GM12891 (cell line): ENCODE results near the gene TKTL2.

Experiments
- DNase-seq: peaks from one replicate; pipeline ENCODE4 v3.0.0; 2011; ENCODE audit warnings: low spot score; ENCODE audit not compliant: insufficient read length
- FAIRE-seq: peaks from 2 replicates; lab custom pipeline; 2011; peaks lifted over from hg19 to GRCh38; lab: Jason Lieb, UNC
- PAX5 ChIP-seq: IDR thresholded peaks from 2 replicates; pipeline ENCODE4 v1.6.1; 2011; ENCODE audit warnings: low read length, moderate library complexity, mild to moderate bottlenecking; ENCODE audit not compliant: insufficient read depth, severe bottlenecking
- POLR2A ChIP-seq: IDR thresholded peaks from 2 replicates; pipeline ENCODE4 v1.6.1; 2011; ENCODE audit warnings: low read depth, low read length, control low read depth
- POLR2AphosphoS5 ChIP-seq: IDR thresholded peaks from 2 replicates; pipeline ENCODE4 v1.6.1; 2011; ENCODE audit warnings: low read depth, low read length, control low read depth
- POU2F2 ChIP-seq: IDR thresholded peaks from 2 replicates; pipeline ENCODE4 v1.6.1; 2011; ENCODE audit warnings: low read depth, mild to moderate bottlenecking, control low read depth, low read length, moderate library complexity
- SPI1 ChIP-seq: IDR thresholded peaks from 2 replicates; pipeline ENCODE4 v1.6.1; 2011; ENCODE audit warnings: low read depth, low read length, control low read depth
- TAF1 ChIP-seq: IDR thresholded peaks from 2 replicates; pipeline ENCODE4 v1.6.1; 2011; ENCODE audit warnings: low read depth, low read length, control low read depth

The TKTL2 gene

GRCh38 chr4:163485589-163485988 lies 12.0 kb upstream of the TKTL2 start:
- TF ChIP-seq POLR2A, result no peak
- TF ChIP-seq SPI1, result no peak
- no peak for TF ChIP-seq POU2F2
- no peak for TF ChIP-seq TAF1
- no peak for TF ChIP-seq POLR2AphosphoS5
- no peak for TF ChIP-seq PAX5
- FAIRE-seq, result no peak
- DNase-seq, result no peak

- DNase-seq (no peak), FAIRE-seq (peak; percentile 87)
- TF ChIP-seq PAX5, result no peak
- no peak for TF ChIP-seq SPI1
- TF ChIP-seq POLR2A, result no peak
- TF ChIP-seq POLR2AphosphoS5, result no peak
- TF ChIP-seq POU2F2, result no peak
- TF ChIP-seq TAF1, result no peak
These were observed 11.4 kb upstream of the TKTL2 start for GRCh38 chr4:163484906-163485305.

DNA sequence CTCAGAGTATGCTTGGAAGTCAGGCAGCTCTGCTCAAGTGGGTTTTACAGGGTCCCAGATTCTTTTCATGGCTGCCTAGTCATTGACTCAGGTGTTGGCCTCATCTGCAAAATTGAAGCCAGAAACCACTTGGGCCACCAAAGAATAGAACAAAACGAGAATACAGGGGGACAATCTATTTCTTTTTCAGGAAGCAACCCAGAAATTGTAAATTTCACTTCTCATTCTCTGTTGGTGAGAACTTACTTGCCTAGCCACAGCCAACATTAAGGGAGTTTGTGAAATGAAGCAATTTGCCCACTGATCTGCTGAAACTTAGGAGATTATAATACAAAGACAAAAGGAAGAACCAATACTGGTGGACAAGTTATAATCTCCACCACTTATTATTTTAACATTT lies 8.6 kb upstream of the TKTL2 start:
- FAIRE-seq, result peak; percentile 72
- peak; percentile 9 for DNase-seq
- TF ChIP-seq POLR2AphosphoS5 (no peak), SPI1 (no peak; the same call in none of the 2 replicates), PAX5 (no peak), TAF1 (no peak), POLR2A (no peak)

DNA sequence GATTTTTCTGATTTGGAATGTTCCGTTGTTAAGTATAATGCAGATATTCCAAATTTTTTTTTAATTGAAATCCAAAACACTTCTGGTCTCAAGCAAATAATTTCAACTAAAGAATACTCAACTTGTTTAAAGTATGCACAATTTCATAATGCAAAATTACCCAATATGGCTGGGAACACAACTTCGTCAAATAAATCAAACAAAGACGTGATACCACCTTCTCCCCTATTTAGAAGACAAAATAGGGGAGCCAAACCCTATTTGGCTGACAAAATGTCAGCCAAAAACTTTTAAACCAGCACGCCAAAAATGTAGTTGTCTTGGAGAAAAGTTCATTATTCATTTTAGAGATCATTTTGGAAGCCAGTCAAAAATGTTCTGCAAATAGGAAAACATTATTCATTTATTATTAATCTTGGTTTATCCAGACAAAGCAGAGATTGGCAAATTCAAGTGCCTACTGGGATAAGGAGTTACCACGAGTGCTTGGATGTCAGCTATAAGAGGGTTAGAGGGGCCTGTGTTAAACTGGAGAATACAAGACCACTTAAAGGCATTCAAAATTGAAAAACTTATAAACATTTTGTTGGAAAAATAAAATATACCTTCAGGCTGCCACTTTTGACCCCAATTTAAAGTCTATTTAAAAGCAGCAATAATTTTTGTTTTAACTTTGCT lies 3.3 kb upstream of the TKTL2 start:
- TF ChIP-seq POLR2AphosphoS5 (no peak), TAF1 (no peak), POU2F2 (no peak), POLR2A (no peak), SPI1 (no peak), PAX5 (no peak)
- DNase-seq (no peak), FAIRE-seq (no peak)

DNA sequence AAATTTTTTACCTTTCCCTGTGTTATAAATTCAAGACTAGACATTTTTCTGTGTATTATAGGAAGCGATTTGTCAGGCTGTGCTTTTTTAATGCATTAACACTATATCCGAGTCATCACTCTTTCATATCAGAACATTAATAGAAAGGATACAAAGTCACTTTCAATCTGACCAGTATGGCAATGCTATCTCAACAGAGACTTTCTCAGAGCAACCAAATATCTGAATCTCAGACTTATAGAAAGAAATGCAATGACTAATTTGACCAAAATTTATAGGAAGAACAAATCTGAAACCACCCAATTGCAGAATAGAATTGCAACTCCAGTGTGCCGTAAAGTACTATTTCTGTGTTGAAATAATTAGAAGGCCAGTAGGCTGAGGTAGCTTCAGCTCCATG lies 473 bp upstream of the TKTL2 start:
- FAIRE-seq, result no peak
- TF ChIP-seq PAX5 (no peak), POLR2AphosphoS5 (no peak), POU2F2 (no peak), POLR2A (no peak), TAF1 (no peak), SPI1 (no peak)
- DNase-seq, result no peak

DNA sequence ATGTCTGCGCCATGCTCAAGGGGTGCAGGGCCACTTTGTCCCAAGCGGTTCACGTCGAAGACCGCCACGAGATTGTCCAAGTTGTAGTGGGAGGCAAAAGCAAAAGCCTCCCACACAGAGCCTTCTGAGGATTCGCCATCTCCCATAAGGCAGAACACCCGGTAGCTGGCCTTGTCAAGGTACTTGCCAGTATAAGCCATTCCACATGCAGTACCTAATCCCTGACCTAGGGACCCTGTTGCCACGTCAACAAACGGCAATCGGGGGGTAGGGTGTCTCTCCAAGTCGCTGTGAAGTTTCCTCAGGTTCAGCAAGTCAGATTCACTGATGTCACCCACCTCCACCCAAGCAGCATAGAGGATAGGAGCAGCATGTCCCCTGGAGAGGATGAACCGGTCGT lies 424 bp downstream of the TKTL2 start:
- FAIRE-seq, result no peak
- DNase-seq, result no peak
- no peak for TF ChIP-seq SPI1

DNA sequence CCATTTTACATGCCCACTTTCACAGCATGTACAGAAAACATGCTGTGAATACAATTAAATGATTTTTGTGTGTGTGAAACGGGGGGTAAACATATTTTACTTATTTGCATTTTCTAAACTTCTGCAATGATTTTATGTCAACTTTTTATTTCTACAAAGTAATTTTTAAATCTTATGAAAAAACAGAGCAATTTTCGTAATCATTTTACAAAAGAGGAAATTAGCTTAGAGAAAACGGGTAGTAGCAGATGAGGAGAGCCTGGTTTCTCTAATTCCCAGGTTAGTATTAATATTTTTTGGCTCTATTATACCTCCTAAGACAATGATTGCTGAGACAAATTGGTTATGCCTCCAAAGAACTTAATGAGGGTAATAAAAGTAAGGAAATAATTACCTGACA lies 3.2 kb downstream of the TKTL2 start:
- DNase-seq (no peak), FAIRE-seq (no peak)

GRCh38 chr4:163467082-163467770 lies 6.3 kb downstream of the TKTL2 start:
- no peak for TF ChIP-seq POU2F2
- no peak for TF ChIP-seq SPI1
- no peak for TF ChIP-seq POLR2AphosphoS5
- TF ChIP-seq POLR2A, result no peak
- TF ChIP-seq TAF1, result no peak
- TF ChIP-seq PAX5, result no peak
- no peak for DNase-seq
- no peak for FAIRE-seq

More for the DNA sequence above, 3.2 kb downstream of the TKTL2 start:
- TF ChIP-seq POU2F2 (no peak), PAX5 (no peak), SPI1 (no peak), POLR2AphosphoS5 (no peak), POLR2A (no peak), TAF1 (no peak)

DNA sequence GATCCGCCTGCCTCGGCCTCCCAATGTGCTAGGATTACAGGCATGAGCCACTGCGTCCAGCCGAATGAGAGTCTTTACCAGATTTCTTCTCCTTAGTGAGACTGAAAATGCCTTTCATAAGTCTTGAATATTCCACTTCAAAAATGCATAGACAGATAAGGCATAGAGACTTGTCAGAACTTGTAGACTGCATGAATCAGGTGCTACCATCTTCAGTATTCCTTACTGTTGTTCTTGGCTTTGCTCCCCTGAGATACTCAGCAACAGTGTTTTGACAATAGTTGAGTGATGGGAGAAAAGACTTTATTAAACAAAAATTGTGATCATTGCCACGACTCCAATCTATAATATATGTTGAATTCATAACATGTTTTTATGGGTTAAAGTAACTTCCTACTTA lies 11.0 kb downstream of the TKTL2 start:
- no peak for DNase-seq
- FAIRE-seq, result no peak
- TF ChIP-seq PAX5, result no peak
- TF ChIP-seq POU2F2, result no peak
- TF ChIP-seq POLR2A, result no peak
- TF ChIP-seq SPI1, result no peak
- no peak for TF ChIP-seq TAF1
- no peak for TF ChIP-seq POLR2AphosphoS5

GRCh38 chr4:163448540-163449203 lies 24.9 kb downstream of the TKTL2 start:
- FAIRE-seq, result no peak
- DNase-seq, result no peak
- TF ChIP-seq SPI1, result no peak
- TF ChIP-seq TAF1, result no peak
- TF ChIP-seq POU2F2, result no peak
- no peak for TF ChIP-seq POLR2AphosphoS5
- no peak for TF ChIP-seq PAX5
- TF ChIP-seq POLR2A, result no peak
